ENCODE results near the gene FOXP2.

DNA sequence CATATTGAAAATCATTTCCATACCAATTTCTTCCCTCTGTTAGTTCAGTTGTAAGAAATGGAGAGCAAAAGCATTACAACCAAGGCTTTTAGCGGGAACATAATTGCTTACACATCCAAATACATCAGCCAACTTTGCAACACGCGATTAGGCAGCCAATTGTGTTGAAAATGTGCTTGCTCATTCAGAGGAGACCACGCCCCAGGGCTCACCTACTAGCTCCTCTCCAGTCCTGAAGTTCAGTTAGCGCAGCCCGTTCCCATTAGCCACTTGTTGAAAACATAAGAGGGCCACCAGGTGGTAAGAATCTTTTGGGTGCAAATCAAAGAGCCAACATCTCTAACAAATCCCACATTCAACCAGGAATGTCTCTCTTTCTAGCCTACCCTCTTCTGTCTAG lies 294.0 kb downstream of the FOXP2 start:
- TF ChIP-seq, protein P1, sequence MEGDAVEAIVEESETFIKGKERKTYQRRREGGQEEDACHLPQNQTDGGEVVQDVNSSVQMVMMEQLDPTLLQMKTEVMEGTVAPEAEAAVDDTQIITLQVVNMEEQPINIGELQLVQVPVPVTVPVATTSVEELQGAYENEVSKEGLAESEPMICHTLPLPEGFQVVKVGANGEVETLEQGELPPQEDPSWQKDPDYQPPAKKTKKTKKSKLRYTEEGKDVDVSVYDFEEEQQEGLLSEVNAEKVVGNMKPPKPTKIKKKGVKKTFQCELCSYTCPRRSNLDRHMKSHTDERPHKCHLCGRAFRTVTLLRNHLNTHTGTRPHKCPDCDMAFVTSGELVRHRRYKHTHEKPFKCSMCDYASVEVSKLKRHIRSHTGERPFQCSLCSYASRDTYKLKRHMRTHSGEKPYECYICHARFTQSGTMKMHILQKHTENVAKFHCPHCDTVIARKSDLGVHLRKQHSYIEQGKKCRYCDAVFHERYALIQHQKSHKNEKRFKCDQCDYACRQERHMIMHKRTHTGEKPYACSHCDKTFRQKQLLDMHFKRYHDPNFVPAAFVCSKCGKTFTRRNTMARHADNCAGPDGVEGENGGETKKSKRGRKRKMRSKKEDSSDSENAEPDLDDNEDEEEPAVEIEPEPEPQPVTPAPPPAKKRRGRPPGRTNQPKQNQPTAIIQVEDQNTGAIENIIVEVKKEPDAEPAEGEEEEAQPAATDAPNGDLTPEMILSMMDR (IDR thresholded peaks at IDR 0.05): no peak
- TF ChIP-seq ZFX (IDR thresholded peaks at IDR 0.05; ENCODE audit: borderline replicate concordance): no peak

Measured in 22Rv1 (cell line).